Lung (tissue), 12 donors: ENCODE results near the gene ZNF653. TPM values are rescaled to one million over a fixed set of nuclear protein-coding genes. Genes with fewer than 3 reads are reported as not detected.

Experiments used
- ATAC-seq: fragments of 200-7000 bp; cut with Tn5 transposase; one replicate; pipeline ENCODE4 v1.9.1; 2020; ENCODE audit warnings: moderate number of reproducible peaks; ENCODE audit not compliant: insufficient read depth, low FRiP score
- DNase-seq, 3 donors: peaks; one replicate each; pipeline ENCODE4 v3.0.0-alpha.2; 2013 to 2017
- H3K27ac ChIP-seq, 2 donors: one replicate each; pipeline ENCODE4 v1.5.1; 2013; ENCODE audit warnings: mild to moderate bottlenecking in 2 of 2, moderate library complexity in 2 of 2, control low read depth in 1 of 2, inconsistent platforms in 1 of 2, low read depth in 1 of 2, low read length in 1 of 2
- H3K27me3 ChIP-seq, 3 donors: one replicate each; pipeline ENCODE4 v1.5.1; 2013; ENCODE audit warnings: low read length in 2 of 3; ENCODE audit not compliant: control insufficient read depth in 3 of 3, insufficient read depth in 3 of 3
- H3K36me3 ChIP-seq, 4 donors: one replicate each; pipeline ENCODE4 v1.5.1; 2013; ENCODE audit warnings: low read length in 4 of 4, mild to moderate bottlenecking in 1 of 4, moderate library complexity in 1 of 4; ENCODE audit not compliant: control insufficient read depth in 4 of 4, insufficient read depth in 4 of 4
- H3K4me1 ChIP-seq, 5 donors: one replicate each; pipeline ENCODE4 v1.5.1; 2013; ENCODE audit warnings: low read length in 5 of 5, mild to moderate bottlenecking in 2 of 5, moderate library complexity in 1 of 5; ENCODE audit not compliant: control insufficient read depth in 5 of 5, insufficient read depth in 5 of 5
- H3K4me3 ChIP-seq: one replicate; pipeline ENCODE4 v1.5.1; 2013; ENCODE audit warnings: mild to moderate bottlenecking, control low read depth, moderate library complexity
- H3K9ac ChIP-seq, 2 donors: one replicate each; pipeline ENCODE4 v1.5.1; 2013; ENCODE audit warnings: low read length in 2 of 2, control low read depth in 1 of 2; ENCODE audit not compliant: insufficient read depth in 1 of 2
- H3K9me3 ChIP-seq, 4 donors: one replicate each; pipeline ENCODE4 v1.5.1; 2013; ENCODE audit warnings: low read length in 3 of 4, mild to moderate bottlenecking in 1 of 4, moderate library complexity in 1 of 4; ENCODE audit not compliant: control insufficient read depth in 4 of 4, insufficient read depth in 3 of 4
- WGBS, 2 donors: extraction: QIAGEN DNeasy Blood & Tissue Kit; methylation state at CpG; one replicate each; pipeline ENCODE4 v1.1.7; 2013; 5-methylcytosine and 5-hydroxymethylcytosine counted together
- polyA plus RNA-seq, 2 donors: library from polyadenylated mRNA; stranded (reverse); fragments of 200-250 nt; gene quantifications; one replicate each; pipeline ENCODE4 v1.2.1, GENCODE V29; 2013
- total RNA-seq, 2 donors: library from RNA; depleted of rRNA in 1 of 2; stranded (reverse); fragments of >200 nt in 1 of 2; gene quantifications; one replicate each; pipeline ENCODE4 v1.2.1, GENCODE V29; 2014 to 2021
- TF ChIP-seq, protein P1 (sequence below): IDR thresholded peaks from 2 replicates; pipeline ENCODE4 v1.5.1; 2012; ENCODE audit warnings: mild to moderate bottlenecking; ENCODE audit errors: control extremely low read depth, extremely low read depth
- donor health status: control.
- donor health status: control.
- donor health status: Bipolar disorder and iron deficiency.
- donor health status: healthy.
- donor health status: DM: yes; HTN: yes; CAD: no.

Gene ZNF653
- total and polyA plus RNA-seq, 4 donors: 5.4 to 12.9 (median 9.0) TPM

- no peaks in the 10 kb centered on the region for H3K9me3 ChIP-seq
- no peak overlapping the region for H3K9ac ChIP-seq
- TF ChIP-seq, protein P1, sequence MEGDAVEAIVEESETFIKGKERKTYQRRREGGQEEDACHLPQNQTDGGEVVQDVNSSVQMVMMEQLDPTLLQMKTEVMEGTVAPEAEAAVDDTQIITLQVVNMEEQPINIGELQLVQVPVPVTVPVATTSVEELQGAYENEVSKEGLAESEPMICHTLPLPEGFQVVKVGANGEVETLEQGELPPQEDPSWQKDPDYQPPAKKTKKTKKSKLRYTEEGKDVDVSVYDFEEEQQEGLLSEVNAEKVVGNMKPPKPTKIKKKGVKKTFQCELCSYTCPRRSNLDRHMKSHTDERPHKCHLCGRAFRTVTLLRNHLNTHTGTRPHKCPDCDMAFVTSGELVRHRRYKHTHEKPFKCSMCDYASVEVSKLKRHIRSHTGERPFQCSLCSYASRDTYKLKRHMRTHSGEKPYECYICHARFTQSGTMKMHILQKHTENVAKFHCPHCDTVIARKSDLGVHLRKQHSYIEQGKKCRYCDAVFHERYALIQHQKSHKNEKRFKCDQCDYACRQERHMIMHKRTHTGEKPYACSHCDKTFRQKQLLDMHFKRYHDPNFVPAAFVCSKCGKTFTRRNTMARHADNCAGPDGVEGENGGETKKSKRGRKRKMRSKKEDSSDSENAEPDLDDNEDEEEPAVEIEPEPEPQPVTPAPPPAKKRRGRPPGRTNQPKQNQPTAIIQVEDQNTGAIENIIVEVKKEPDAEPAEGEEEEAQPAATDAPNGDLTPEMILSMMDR: no peak
- H3K27ac ChIP-seq: no peak overlapping the region
- H3K27me3 ChIP-seq: no peaks in the 10 kb centered on the region
- no peak overlapping the region for H3K4me3 ChIP-seq
- DNase-seq (no peak), ATAC-seq (no peak)
- 81 to 89% methylated on average over 20 of the region's 20 CpGs for WGBS, 2 donors
- H3K36me3 ChIP-seq: peaks cover 0 to 36% (median 11%) of the 10 kb centered on the region in 4 donors
- H3K4me1 ChIP-seq: peaks cover under 1 to 2% (median under 1%) of the 10 kb centered on the region in 5 donors
These were observed 47.2 kb upstream of the ZNF653 start for GRCh38 chr19:11552666-11553372.

DNA sequence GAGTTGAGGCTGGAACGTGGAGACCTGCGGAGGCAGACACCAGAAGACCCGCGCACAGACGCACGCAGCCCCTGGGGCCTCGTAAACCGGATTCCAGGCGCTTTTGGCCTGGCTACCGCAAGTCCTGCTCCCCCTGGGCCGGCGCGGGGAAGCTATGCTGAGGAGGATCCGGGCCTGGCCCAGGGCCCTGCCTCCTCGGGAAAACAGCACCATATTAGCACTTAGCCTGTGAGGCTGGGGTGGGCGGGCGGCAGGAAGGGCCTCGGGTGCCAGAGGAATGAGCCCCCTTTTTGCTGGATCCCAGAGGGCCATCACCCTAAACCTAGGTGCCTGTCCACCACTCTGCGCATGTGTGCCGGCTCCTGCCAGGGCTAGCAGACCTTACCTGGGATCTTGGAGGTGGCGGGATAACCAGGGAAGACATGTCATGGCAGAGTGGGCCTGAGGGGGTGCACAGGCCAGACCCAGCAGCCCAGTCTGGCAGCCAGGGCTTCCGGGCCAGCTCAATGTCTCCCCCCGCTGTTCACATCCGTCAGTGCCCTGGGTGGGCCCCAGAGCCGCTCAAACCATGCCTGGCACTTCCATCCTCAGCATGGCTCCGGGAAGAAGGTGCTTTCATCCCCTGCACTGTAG lies 46.1 kb upstream of the ZNF653 start:
- WGBS, 2 donors: 90 to 93% methylated on average over 26 of the region's 26 CpGs
- no peak overlapping the region for H3K27ac ChIP-seq
- no peaks in the 10 kb centered on the region for H3K27me3 ChIP-seq
- H3K4me3 ChIP-seq: no peak overlapping the region
- DNase-seq (no peak), ATAC-seq (no peak)
- H3K36me3 ChIP-seq: peaks cover 0 to 35% (median 11%) of the 10 kb centered on the region in 4 donors
- no peaks in the 10 kb centered on the region for H3K4me1 ChIP-seq
- H3K9me3 ChIP-seq: no peaks in the 10 kb centered on the region
- TF ChIP-seq, protein P1: no peak
- no peak overlapping the region for H3K9ac ChIP-seq

DNA sequence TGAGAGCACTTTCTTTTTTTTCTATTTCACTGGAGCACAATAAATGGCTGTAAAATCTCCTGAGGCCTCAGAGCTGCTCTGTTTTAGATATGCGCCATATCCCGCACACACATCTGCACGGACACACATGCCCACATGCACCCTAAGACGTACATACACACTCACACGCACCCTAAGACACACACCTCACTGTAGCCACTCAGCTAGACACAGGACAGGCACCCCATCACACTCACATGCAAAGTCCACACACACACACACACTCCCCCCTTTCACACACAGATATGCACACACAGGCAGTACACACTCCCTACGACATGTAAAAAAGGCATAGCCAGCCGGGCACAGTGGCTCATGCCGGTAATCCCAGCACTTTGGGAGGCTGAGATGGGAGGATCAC lies 44.6 kb upstream of the ZNF653 start:
- H3K9ac ChIP-seq: no peak overlapping the region
- no peak overlapping the region for H3K27ac ChIP-seq
- no peaks in the 10 kb centered on the region for H3K27me3 ChIP-seq
- H3K4me1 ChIP-seq: no peaks in the 10 kb centered on the region
- H3K9me3 ChIP-seq: no peaks in the 10 kb centered on the region
- H3K36me3 ChIP-seq: peaks cover 0 to 30% (median 10%) of the 10 kb centered on the region in 4 donors
- DNase-seq (no peak), ATAC-seq (no peak)
- no peak overlapping the region for H3K4me3 ChIP-seq
- 92% methylated on average over 8 of the region's 8 CpGs for WGBS, 2 donors
- TF ChIP-seq, protein P1: no peak
